ENCODE results near the gene CCNT1.
"Not testable (repeated sequence)": the region's sequence is repeated elsewhere in the genome, so short reads cannot be mapped to it uniquely, and the experiment has no call there.

The CCNT1 gene

GRCh38 chr12:48716493-48717251 lies at the start of gene CCNT1:
CCNT1 (minus strand) TSS chr12:48716707; CDS start chr12:48716675, 32 bp downstream.
- DNase-seq, result peak; percentile 99 to 100 (median 100)

GRCh38 chr12:48765753-48766162 lies 49.3 kb upstream of the CCNT1 start:
- DNase-seq, result no peak

DNA sequence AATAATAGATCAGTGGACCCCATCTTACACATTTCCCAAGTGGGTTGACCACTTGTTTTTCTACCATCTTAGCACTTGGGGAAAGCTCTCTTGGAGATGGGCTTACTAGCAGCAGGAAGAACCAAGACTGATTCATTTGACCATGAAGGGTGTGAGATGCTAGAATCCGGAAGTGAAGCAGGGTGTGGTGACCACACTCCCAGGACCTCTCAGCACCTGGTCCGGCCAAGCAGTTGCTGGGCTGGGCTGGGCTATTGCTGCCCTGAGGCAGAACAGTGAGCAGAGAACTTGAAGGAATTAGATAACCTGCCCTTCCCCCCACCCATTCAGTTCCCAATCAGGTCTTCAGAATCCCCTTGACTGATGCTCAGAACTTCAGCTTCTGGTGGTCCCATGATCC lies 48.0 kb upstream of the CCNT1 start:
- no peak for DNase-seq

DNA sequence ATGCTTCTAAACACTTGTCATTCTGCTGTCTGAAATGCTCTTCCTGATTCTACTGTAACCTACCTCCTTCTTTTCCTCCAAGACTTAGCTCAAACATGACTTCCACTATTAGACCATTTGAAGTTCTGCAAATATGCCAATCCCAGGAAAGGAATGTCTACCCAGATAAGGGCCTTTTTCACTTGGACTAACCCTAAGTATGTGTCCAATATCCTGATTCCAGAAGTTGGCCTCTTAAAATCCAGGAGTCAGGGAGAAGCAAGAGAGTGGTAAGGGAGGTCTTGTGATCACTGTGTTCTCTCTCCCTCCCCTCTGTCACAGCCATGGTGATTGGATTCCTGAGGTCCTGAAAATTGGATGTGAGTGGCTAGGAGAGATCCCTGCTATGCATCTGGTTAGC lies 42.2 kb upstream of the CCNT1 start:
- DNase-seq, result no peak

- no peak for DNase-seq
These were observed 41.7 kb upstream of the CCNT1 start for GRCh38 chr12:48758186-48758585.

DNA sequence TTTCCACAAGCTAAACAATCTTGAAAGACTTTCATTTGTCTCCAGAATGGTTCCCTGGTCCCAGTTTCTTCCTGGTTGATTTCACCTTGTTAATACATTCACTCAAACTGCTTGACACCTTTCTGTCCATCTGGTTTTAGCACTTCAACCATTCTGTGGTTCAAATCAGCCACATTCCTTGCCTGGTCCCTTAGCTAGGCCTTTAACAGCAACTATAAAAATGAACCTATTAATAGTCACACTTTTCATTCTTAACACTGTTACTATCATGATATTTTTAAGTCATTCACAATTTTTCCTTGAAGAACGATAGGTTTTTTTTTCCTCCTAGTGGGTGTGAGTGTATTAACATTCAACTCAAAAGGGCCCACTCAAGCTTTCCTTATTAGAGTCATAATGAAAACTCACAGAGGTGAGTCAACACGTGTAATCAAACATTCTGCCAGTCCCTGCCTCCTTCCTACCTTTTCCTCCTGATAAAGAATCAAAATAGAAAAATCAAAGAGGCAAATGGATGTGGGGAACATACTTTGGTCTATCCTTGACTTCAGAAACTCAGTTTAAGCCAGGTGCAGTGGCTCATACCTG lies 34.4 kb upstream of the CCNT1 start:
- no peak for DNase-seq

GRCh38 chr12:48750215-48750614 lies 33.7 kb upstream of the CCNT1 start:
- DNase-seq, result no peak

DNA sequence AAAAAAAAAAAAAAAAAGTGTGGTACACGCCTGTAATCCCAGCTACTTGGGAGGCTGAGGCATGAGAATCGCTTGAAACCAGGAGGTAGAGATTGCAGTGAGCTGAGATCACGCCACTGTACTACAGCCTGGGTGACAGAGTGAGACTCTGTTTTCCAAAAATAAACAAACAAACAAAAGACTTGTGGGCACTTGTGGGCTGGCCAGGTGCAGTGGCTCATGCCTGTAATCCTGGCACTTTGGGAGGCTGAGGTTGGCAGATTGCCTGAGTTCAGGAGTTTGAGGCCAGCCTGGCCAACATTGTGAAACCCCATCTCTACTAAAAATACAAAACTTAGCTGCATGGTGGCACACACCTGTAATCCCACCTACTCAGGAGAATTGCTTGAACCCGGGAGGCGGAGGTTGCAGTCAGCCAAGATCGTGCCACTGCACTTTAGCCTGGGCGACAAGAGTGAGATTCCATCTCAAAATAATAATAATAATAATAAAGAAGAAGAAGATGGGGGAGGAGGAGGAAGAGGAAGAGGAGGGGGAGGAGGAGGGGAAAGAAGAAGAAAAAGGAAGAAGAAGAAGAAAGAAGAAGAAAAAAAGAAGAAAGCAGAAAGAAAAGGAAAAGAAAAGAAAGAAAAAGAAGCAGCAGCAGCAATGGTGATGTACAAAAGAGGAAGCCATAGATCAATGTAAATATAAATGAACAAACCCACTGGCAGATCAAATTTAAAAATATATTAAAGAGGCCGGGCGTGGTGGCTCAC lies 27.9 kb upstream of the CCNT1 start:
- DNase-seq, result peak in 1 of 3 experiments; percentile 12

- no peak for DNase-seq
These were observed 23.2 kb upstream of the CCNT1 start for GRCh38 chr12:48739618-48740269.

DNA sequence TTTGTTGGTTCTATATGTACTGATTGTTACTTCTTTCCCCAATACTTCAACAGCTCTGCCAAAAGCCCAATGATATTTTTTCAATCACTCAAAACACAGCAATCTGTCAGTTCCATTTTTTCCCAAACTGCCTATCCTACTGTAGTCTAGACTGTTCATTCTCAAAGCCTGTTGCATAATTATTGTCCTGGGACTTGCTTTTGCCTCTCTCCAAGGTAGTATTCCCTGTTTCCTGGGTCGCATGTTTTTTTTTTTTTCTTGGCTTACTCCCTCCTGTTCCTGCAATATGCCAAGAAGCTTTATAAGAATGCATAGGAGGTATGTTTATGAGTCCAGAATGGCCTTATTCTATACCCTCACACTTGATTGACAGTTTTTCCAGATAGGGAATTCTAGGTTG lies 19.9 kb upstream of the CCNT1 start:
- DNase-seq, result no peak

- no peak for DNase-seq
These were observed 12.3 kb upstream of the CCNT1 start for GRCh38 chr12:48728807-48729206.

DNA sequence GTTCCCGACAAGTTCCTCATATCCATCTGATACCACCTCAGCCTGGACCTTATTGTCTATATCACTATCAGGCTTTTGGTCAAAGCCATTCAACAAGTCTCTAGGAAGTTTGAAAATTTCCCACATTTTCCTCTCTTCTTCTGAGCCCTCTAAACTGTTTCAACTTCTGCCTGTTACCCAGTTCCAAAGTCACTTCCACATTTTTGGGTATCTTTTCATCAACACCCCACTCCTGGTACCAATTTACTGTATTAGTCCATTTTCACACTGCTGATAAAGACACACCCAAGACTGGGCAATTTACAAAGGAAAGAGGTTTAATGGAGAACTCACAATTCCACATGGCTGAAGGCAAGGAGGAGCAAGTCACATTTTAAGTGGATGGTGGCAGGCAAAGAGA lies 4.2 kb upstream of the CCNT1 start:
- DNase-seq, result not testable (repeated sequence)

GRCh38 chr12:48720171-48720570 lies 3.7 kb upstream of the CCNT1 start:
- DNase-seq, result not testable (repeated sequence)

DNA sequence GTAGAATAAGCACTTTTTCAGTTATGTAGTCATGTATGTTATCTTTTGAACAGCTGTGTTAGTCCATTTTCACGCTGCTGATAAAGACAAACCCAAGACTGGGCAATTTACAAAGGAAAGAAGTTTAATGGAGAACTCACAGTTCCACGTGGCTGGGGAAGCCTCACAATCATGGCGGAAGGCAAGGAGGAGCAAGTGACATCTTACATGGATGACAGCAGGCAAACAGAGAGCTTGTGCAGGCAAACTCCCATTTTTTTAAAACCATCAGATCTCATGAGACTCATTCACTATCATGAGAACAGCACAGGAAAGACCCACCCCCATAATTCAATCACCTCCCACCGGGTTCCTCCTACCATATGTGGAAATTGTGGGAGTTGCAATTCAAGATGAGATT lies 2.5 kb upstream of the CCNT1 start:
- DNase-seq, result not testable (repeated sequence)

- peak in 1 of 3 experiments; percentile 79 for DNase-seq
These were observed 767 bp upstream of the CCNT1 start for GRCh38 chr12:48717252-48717695.

- DNase-seq, result no peak
These were observed 377 bp downstream of the CCNT1 start for GRCh38 chr12:48716168-48716492.

GRCh38 chr12:48712209-48712608 lies 4.3 kb downstream of the CCNT1 start:
- DNase-seq, result no peak

DNA sequence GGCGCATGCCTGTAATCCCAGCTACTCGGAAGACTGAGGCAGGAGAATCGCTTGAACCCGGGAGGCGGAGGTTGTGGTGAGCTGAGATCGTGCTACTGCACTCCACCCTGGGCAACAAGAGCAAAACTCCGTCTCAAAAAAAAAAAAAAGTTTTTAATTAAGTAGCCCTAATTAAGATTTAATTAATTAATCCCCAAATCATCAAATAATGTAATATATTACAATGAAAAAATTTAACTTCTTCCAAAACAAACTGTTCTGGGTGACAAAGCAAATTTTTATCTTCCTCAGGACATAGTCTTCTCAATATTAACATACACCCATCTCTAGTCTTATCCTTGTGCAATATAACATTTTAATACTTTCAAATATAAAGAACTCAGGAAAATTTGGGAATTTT lies 17.7 kb downstream of the CCNT1 start:
- not testable (repeated sequence) for DNase-seq

DNA sequence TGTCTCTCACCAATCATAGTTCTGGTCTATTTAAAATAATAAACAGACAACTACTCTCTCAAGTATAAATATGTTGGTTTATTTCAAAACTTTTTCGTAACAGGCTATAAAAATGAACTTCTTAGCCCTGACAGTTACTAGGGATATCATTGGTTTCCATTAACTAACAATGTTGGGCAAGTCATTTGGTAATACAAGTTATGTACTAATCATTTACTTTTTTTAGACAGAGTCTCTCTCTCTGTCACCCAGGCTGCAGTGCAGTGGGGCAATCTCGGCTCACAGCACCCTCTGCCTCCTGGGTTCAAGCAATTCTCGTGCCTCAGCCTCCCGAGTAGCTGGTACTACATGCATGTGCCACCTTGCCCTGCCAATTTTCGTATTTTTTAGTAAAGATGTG lies 19.9 kb downstream of the CCNT1 start:
- DNase-seq, result no peak

- no peak for DNase-seq
These were observed 20.6 kb downstream of the CCNT1 start for GRCh38 chr12:48695859-48696258.

- DNase-seq, result no peak
These were observed 22.5 kb downstream of the CCNT1 start for GRCh38 chr12:48694038-48694437.

DNA sequence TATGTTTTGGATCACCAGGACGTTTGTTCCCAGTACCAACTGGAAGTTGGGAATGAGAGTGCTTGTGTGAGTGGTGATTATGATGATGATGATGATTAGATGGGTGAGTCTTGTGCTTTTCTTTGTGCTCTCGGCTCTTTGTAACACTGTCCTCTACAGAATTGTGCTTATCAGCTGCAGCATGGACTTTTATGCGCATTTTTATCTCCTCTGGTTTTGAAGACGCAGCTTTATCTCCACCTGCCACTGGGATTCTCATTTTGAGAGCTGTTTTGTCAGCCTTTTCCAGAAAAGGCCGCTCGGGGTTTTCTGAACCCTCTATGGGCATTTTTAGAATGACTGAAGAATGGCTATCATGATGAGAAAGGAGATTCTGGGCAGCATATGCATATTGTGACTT lies 22.9 kb downstream of the CCNT1 start:
- no peak for DNase-seq

DNA sequence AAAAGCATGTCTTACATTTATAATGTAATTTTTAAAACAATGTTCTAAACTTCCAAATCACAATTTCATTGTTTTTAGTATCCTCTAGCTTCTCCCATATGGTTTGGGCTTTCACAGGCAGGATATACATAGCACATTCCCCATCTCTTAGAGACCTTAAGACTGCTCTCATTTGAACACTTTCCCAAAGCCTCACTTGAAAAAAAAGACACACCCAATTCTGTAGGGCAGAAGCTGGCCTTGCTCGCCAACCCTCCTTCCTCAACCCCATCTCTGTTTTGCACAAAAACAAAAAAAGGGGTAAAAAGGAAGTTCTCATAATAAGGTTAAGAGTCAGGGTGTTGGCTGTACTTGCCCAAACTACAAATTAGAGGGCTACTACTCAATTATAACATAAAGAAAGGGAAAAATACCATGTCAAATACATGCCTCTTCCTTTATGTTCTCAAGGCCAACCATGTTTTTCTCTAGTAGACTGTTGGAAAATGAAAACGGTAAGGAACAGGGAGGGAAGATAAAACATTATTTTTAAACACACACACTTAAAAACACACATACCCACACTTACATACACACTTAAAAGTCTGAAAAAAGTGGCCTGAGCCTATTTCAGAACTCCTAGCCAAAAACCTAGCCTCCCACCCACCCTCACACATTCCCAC lies 24.6 kb downstream of the CCNT1 start:
- DNase-seq, result no peak

All from NCI-H1417 (cell line).